Cardiac muscle cell (in vitro differentiated cells and primary cell): ENCODE measurements around the gene TMEM190. TPM values are rescaled to one million over a fixed set of nuclear protein-coding genes. Genes with fewer than 3 reads are reported as not detected.

Experiments
- DNase-seq, 2 donors: peaks; one replicate each; pipeline versions ENCODE4 v3.0.0 to v3.0.0-alpha.2; 2010 to 2017; ENCODE audit warnings: low read depth in 1 of 2, low spot score in 1 of 2
- H3K27ac ChIP-seq: fragments of 200-600 bp; sonication (generic); 2 replicates; pipeline ENCODE4 v1.5.1; 2016
- H3K27me3 ChIP-seq: fragments of 200-600 bp; sonication (generic); 2 replicates; pipeline ENCODE4 v1.6.0; 2016; ENCODE audit warnings: control low read depth
- H3K36me3 ChIP-seq: fragments of 200-600 bp; sonication (generic); 2 replicates; pipeline ENCODE4 v1.5.1; 2016; ENCODE audit warnings: control low read depth
- H3K4me1 ChIP-seq: fragments of 200-600 bp; sonication (generic); 2 replicates; pipeline ENCODE4 v1.8.1; 2017; ENCODE audit warnings: low read depth, mild to moderate bottlenecking, mixed run types
- H3K4me3 ChIP-seq: fragments of 200-600 bp; sonication (generic); 2 replicates; pipeline ENCODE4 v1.5.1; 2016; ENCODE audit warnings: mild to moderate bottlenecking
- H3K9me3 ChIP-seq: fragments of 200-600 bp; sonication (generic); 2 replicates; pipeline ENCODE4 v1.5.1; 2017; ENCODE audit warnings: low read depth, mild to moderate bottlenecking, control low read depth
- polyA plus RNA-seq: library from polyadenylated mRNA; unstranded; fragments of >200 nt; fragmentation: Nextera tagmentation; extraction: Ambion mirVana; gene quantifications from 2 replicates; pipeline ENCODE4 v1.2.1, GENCODE V29; 2016
- total RNA-seq: library from RNA; depleted of rRNA; stranded (reverse); fragments of >200 nt; gene quantifications from 2 replicates; pipeline ENCODE4 v1.2.3, GENCODE V29; 2016
- TF ChIP-seq, protein P1 (sequence below): IDR thresholded peaks from 2 replicates; pipeline ENCODE4 v1.5.1; 2012; ENCODE audit warnings: low read depth, mild to moderate bottlenecking, low read length

Gene TMEM190
- total and polyA plus RNA-seq, 2 experiments from 2014 or later = 1.3 TPM; not detected in 1

DNA sequence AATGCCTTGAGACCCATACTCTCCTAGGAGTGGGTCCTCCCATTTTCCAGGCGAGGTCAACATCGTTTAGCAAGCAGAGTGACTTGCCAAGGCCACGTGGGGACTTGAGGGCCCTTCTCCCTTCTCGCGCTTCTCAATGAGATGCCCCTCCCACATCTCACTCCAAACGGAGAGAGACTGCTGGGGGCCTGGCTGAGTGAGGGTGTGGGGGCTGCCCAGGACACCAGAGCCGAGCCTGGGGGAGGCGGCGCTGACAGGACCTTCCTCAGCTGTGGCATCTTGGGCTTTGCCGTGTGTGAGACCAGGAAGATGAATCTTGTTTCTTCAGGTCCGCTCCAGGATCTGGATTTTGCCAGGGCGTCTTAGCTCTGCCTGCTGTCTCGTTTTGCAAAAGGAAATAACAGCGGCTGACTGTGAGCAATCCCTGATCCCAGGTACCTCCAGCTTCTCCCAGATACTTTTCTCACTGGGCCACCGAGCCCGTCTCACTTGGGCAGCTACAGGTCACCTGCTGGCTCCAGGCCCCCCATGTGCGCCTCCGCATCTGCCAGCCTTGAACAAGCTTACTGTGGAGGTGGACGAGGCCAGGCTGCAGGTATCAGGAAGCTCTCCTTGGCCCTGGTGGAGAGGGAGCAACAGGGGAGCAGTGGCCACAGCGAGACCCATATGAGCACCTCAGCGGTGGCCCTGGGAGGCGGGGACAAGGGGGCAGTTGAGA is 28.1 kb upstream of the TMEM190 start:
- Histone ChIP-seq H3K9me3 (no peaks in the 10 kb centered on the region), H3K27ac (no peak overlapping the region), H3K27me3 (peaks cover 22% of the 10 kb centered on the region), H3K4me3 (no peak overlapping the region), H3K36me3 (peaks cover 12% of the 10 kb centered on the region), H3K4me1 (peaks cover 12% of the 10 kb centered on the region)
- peak in 1 of 2 donors; percentile 31 for DNase-seq
- TF ChIP-seq, protein P1, sequence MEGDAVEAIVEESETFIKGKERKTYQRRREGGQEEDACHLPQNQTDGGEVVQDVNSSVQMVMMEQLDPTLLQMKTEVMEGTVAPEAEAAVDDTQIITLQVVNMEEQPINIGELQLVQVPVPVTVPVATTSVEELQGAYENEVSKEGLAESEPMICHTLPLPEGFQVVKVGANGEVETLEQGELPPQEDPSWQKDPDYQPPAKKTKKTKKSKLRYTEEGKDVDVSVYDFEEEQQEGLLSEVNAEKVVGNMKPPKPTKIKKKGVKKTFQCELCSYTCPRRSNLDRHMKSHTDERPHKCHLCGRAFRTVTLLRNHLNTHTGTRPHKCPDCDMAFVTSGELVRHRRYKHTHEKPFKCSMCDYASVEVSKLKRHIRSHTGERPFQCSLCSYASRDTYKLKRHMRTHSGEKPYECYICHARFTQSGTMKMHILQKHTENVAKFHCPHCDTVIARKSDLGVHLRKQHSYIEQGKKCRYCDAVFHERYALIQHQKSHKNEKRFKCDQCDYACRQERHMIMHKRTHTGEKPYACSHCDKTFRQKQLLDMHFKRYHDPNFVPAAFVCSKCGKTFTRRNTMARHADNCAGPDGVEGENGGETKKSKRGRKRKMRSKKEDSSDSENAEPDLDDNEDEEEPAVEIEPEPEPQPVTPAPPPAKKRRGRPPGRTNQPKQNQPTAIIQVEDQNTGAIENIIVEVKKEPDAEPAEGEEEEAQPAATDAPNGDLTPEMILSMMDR = no peak

DNA sequence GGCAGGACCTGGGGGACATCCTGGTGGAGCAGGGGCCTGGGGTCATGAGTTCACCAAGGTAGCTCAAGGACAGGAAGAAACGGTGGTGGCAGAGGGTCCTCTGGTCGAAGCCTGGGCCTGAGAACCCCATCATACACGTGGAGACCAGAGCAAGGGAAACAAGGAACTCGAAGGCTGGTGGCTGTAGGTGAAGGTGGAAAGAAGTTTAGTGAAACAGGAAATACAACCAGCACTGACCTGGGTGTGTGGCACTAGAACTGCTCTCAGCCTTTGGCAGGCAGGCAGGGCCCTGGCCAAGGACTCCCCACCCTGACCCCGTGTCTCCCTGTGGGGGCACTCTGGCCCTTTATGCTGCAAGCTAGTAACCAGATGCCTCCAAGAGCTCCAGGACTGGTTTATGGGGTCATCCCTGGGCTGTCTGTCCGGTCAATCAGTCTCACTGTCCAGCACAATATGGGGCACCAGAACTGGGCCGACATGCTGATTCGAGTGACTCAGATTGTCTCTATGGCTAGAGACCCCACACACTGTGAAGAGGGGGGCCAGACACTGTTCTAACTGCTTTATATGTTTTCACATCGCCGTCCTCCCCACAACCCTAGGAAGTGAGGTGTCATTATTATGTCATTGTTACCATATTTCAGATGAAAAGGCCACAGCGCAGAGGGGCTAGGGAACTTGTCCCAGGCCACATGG is 25.9 kb upstream of the TMEM190 start:
- H3K27ac ChIP-seq = no peak overlapping the region
- TF ChIP-seq, protein P1 = no peak
- peaks cover 12% of the 10 kb centered on the region for H3K4me1 ChIP-seq
- no peak overlapping the region for H3K4me3 ChIP-seq
- peaks cover 3% of the 10 kb centered on the region for H3K36me3 ChIP-seq
- no peaks in the 10 kb centered on the region for H3K9me3 ChIP-seq
- no peak for DNase-seq
- peaks cover 45% of the 10 kb centered on the region for H3K27me3 ChIP-seq

DNA sequence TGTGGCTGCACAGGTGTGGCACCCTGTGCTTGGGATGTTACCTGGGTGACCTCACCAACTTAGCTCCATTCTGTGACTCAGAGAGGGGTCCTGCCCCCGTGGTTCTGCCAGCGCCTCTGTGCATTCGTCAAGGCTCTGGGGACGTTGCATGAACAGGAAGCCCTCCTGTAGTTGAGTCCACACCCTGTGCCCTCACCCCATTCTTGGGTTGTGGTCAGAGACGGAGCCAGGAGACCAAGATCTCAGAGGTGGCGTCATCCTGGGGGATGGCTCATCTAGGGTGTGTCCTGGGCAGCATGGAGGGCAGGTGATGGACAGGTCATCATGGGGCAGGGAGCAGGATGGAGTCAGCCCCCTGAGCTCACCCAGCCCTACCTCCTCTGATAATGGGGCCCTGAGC is 24.6 kb upstream of the TMEM190 start:
- no peak for DNase-seq
- Histone ChIP-seq H3K27me3 (peaks cover 57% of the 10 kb centered on the region), H3K4me1 (peaks cover 12% of the 10 kb centered on the region), H3K27ac (no peak overlapping the region), H3K36me3 (no peaks in the 10 kb centered on the region), H3K9me3 (no peaks in the 10 kb centered on the region), H3K4me3 (no peak overlapping the region)
- TF ChIP-seq, protein P1 = no peak

DNA sequence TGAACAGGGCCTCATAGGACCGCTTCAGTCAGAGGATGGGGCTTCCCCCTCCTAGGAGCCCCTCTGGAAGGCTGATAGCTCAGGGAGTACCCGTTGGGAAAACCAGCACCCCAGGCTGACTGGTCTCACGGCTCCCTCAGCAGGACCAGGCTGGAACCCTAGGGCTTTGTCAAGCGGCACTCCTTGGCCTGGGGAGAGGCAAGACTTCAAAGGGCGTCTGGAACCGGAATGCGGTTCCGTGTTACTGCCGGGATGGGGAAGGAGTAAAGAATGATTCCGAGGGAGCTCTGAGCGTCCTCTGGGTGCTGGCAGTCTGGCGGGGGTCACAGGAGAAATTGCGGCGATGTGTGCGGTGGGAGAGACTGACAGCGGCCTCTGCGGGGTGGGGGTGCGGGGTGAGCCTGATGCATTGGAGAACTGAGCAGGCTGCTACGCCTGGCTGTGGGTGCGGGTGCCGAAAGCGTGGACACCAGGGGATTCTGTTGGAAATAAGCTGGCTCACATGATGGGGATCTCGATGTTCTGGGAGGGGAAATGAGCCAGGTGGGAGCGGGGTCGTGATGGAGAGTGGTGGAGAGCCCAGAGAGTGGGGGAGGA is 24.0 kb upstream of the TMEM190 start:
- Histone ChIP-seq H3K4me3 (no peak overlapping the region), H3K27me3 (peaks cover 62% of the 10 kb centered on the region), H3K27ac (no peak overlapping the region), H3K4me1 (peaks cover 12% of the 10 kb centered on the region), H3K36me3 (no peaks in the 10 kb centered on the region), H3K9me3 (no peaks in the 10 kb centered on the region)
- DNase-seq = no peak
- TF ChIP-seq, protein P1 = no peak

DNA sequence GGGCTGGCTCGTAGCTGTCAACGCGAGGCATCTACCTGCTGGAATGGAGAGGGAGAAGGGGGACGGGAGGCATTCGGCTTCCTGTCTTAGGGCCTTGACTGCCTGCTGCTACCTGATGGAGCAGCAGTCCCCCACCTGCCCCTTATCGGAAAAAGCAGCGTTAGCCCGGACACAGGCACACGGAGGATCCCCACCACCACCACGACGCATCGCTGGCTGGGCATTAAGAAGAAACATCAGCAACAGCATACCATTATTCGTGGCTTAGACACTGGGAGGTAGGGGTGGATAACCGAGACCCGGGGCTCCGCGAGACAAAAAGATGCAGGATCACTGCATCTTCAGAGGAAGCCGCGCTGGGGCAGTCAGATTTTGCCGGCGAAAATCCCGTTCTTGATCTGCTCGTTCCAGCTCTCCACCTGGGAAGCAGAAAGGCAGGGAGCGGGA is 23.2 kb upstream of the TMEM190 start:
- Histone ChIP-seq H3K36me3 (no peaks in the 10 kb centered on the region), H3K4me3 (peak overlapping the region; percentile 30), H3K4me1 (peaks cover 6% of the 10 kb centered on the region), H3K9me3 (no peaks in the 10 kb centered on the region), H3K27ac (no peak overlapping the region), H3K27me3 (peaks cover 62% of the 10 kb centered on the region)
- TF ChIP-seq, protein P1 = no peak
- no peak for DNase-seq
